ENCODE data around the gene BMP8A.
"Not testable (repeated sequence)": the region's sequence is repeated elsewhere in the genome, so short reads cannot be mapped to it uniquely, and the experiment has no call there.

Gene BMP8A

DNA sequence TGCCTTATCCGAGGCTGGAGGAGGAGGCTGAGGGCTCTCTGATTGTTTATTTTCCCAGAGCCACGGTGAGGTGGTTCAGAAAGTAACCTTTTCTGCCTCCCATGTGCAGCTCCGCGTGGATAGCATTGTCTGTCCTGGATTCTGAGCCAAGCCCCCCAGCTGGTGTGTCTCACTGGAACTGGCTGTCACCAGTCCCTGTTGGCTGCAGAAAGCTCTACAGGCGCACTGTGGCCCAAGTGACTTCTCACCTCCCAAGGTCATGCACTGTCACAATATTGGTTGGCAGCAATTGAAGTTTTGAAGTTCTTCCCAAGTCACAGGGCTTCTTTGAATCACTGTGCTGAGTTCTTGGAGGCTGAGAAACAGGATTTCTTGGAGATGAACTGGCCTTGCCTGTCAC lies 8.2 kb downstream of the BMP8A start:
- Histone ChIP-seq H3K36me3 (ENCODE audit: control insufficient read depth, insufficient read depth, low read length) (no peaks in the 10 kb centered on the region), H3K4me3 (ENCODE audit: low read length) (no peak overlapping the region), H3K9ac (ENCODE audit: low read length) (no peak overlapping the region), H3K27ac (ENCODE audit: low read depth, low read length) (no peak overlapping the region), H3K27me3 (ENCODE audit: control insufficient read depth, insufficient read depth, low read length) (no peaks in the 10 kb centered on the region), H3K4me1 (ENCODE audit: control insufficient read depth, insufficient read depth, low read length) (no peaks in the 10 kb centered on the region)

GRCh38 chr1:39500862-39501389 lies 9.5 kb downstream of the BMP8A start:
- Histone ChIP-seq H3K27me3 (ENCODE audit: control insufficient read depth, insufficient read depth, low read length) (no peaks in the 10 kb centered on the region), H3K4me3 (ENCODE audit: low read length) (no peak overlapping the region), H3K4me1 (ENCODE audit: control insufficient read depth, insufficient read depth, low read length) (no peaks in the 10 kb centered on the region), H3K36me3 (ENCODE audit: control insufficient read depth, insufficient read depth, low read length) (no peaks in the 10 kb centered on the region), H3K9ac (ENCODE audit: low read length) (no peak overlapping the region), H3K27ac (ENCODE audit: low read depth, low read length) (no peak overlapping the region)

DNA sequence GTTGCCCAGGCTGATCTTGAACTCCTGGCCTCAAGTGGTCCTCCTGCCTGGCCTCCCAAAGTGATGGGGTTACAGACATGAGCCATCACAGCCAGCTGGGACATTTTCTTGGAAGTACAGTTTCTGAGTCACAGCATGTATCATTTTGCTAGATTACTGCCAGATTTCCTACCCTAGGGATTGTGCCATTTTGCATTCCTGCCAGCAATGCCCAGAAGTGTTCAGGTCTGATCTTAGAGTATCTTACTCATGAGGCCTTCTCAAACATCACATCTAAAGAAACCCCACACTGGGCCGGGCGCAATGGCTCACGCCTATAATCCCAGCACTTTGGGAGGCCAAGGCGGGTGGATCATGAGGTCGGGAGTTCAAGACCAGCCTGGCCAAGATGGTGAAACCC lies 10.2 kb downstream of the BMP8A start:
- Histone ChIP-seq H3K4me3 (ENCODE audit: low read length) (no peak overlapping the region), H3K4me1 (ENCODE audit: control insufficient read depth, insufficient read depth, low read length) (no peaks in the 10 kb centered on the region), H3K36me3 (ENCODE audit: control insufficient read depth, insufficient read depth, low read length) (no peaks in the 10 kb centered on the region)

DNA sequence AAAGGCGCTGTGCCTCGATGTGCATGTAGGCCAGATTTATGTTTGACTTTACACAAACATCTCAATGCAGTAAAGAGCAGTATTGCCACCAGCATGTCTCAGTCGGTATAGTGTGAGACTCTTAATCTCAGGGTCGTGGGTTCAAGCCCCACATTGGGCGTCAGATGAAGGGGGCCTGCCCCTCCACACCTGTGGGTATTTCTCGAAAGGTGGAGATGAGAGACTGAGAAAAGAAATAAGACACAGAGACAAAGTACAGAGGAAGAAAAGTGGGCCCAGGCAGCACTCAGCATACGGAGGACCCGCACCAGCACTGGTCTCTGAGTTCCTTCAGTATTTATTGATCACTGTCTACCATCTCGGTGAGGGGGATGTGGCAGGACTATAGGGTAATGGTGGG lies 13.0 kb downstream of the BMP8A start:
- H3K27me3 ChIP-seq (ENCODE audit: control insufficient read depth, insufficient read depth, low read length); H3K27ac ChIP-seq (ENCODE audit: low read depth, low read length); H3K9ac ChIP-seq (ENCODE audit: low read length); H3K4me1 ChIP-seq (ENCODE audit: control insufficient read depth, insufficient read depth, low read length); H3K36me3 ChIP-seq (ENCODE audit: control insufficient read depth, insufficient read depth, low read length); H3K4me3 ChIP-seq (ENCODE audit: low read length): not testable (repeated sequence)

More for the DNA sequence above, 10.2 kb downstream of the BMP8A start:
- Histone ChIP-seq H3K27ac (ENCODE audit: low read depth, low read length) (no peak overlapping the region), H3K9ac (ENCODE audit: low read length) (no peak overlapping the region), H3K27me3 (ENCODE audit: control insufficient read depth, insufficient read depth, low read length) (no peaks in the 10 kb centered on the region)

DNA sequence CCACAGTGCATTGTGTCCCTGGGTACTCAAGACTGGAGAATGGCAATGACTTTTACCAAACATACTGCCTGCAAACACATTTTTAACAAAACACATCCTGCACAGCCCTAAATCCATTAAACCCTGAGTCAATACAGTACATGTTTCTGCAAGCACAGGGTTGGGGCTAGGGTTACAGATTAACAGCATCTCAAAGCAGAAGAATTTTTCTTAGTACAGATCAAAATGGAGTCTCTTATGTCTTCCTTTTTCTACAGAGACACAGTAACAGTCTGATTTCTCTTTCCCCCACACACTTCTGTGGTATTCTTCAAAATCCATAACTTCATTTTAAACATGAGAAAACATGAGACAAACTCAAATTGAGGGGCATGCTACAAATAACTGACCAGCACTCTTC lies 13.9 kb downstream of the BMP8A start:
- no peaks in the 10 kb centered on the region for H3K27me3 ChIP-seq (ENCODE audit: control insufficient read depth, insufficient read depth, low read length)
- no peak overlapping the region for H3K27ac ChIP-seq (ENCODE audit: low read depth, low read length)
- H3K36me3 ChIP-seq (ENCODE audit: control insufficient read depth, insufficient read depth, low read length): no peaks in the 10 kb centered on the region

GRCh38 chr1:39507230-39507928 lies 15.9 kb downstream of the BMP8A start:
- no peak overlapping the region for H3K4me3 ChIP-seq (ENCODE audit: low read length)
- H3K9ac ChIP-seq (ENCODE audit: low read length): no peak overlapping the region
- H3K4me1 ChIP-seq (ENCODE audit: control insufficient read depth, insufficient read depth, low read length): no peaks in the 10 kb centered on the region
- H3K36me3 ChIP-seq (ENCODE audit: control insufficient read depth, insufficient read depth, low read length): no peaks in the 10 kb centered on the region
- no peak overlapping the region for H3K27ac ChIP-seq (ENCODE audit: low read depth, low read length)
- H3K27me3 ChIP-seq (ENCODE audit: control insufficient read depth, insufficient read depth, low read length): no peaks in the 10 kb centered on the region

More for the DNA sequence above, 13.9 kb downstream of the BMP8A start:
- no peaks in the 10 kb centered on the region for H3K4me1 ChIP-seq (ENCODE audit: control insufficient read depth, insufficient read depth, low read length)
- no peak overlapping the region for H3K4me3 ChIP-seq (ENCODE audit: low read length)
- no peak overlapping the region for H3K9ac ChIP-seq (ENCODE audit: low read length)

GRCh38 chr1:39508266-39508665 lies 16.8 kb downstream of the BMP8A start:
- Histone ChIP-seq H3K4me1 (ENCODE audit: control insufficient read depth, insufficient read depth, low read length) (no peaks in the 10 kb centered on the region), H3K36me3 (ENCODE audit: control insufficient read depth, insufficient read depth, low read length) (no peaks in the 10 kb centered on the region), H3K4me3 (ENCODE audit: low read length) (no peak overlapping the region), H3K27me3 (ENCODE audit: control insufficient read depth, insufficient read depth, low read length) (no peaks in the 10 kb centered on the region), H3K9ac (ENCODE audit: low read length) (no peak overlapping the region), H3K27ac (ENCODE audit: low read depth, low read length) (no peak overlapping the region)

DNA sequence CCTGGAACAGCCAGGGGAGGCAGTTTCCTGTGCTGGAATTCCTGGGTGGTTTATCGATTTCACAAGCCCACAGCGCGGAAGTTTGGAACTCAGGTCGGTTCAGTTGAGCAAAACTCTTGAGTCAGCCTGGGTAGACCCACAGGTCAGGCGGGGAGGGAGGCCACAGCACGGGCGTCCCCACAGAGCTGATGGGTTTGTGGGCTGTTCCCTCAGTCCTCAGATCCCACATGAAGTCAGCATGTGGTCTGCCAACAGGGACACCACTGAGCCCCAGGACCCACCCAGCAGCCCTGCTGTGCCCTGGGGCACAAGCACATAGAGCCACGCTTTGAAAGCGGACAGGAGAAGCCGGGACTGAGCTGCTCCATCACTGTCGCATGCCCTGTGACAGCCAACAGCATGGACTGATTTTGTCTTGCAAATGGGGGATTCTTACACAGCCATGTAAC lies 17.4 kb downstream of the BMP8A start:
- no peaks in the 10 kb centered on the region for H3K36me3 ChIP-seq (ENCODE audit: control insufficient read depth, insufficient read depth, low read length)
- no peaks in the 10 kb centered on the region for H3K27me3 ChIP-seq (ENCODE audit: control insufficient read depth, insufficient read depth, low read length)
- H3K9ac ChIP-seq (ENCODE audit: low read length): no peak overlapping the region
- H3K4me3 ChIP-seq (ENCODE audit: low read length): no peak overlapping the region
- no peaks in the 10 kb centered on the region for H3K4me1 ChIP-seq (ENCODE audit: control insufficient read depth, insufficient read depth, low read length)
- H3K27ac ChIP-seq (ENCODE audit: low read depth, low read length): no peak overlapping the region

GRCh38 chr1:39509360-39510009 lies 18.0 kb downstream of the BMP8A start:
- Histone ChIP-seq H3K9ac (ENCODE audit: low read length) (no peak overlapping the region), H3K27ac (ENCODE audit: low read depth, low read length) (no peak overlapping the region)

GRCh38 chr1:39510570-39511186 lies 19.2 kb downstream of the BMP8A start:
- not testable (repeated sequence) for H3K27ac ChIP-seq (ENCODE audit: low read depth, low read length); H3K36me3 ChIP-seq (ENCODE audit: control insufficient read depth, insufficient read depth, low read length); H3K4me3 ChIP-seq (ENCODE audit: low read length); H3K27me3 ChIP-seq (ENCODE audit: control insufficient read depth, insufficient read depth, low read length); H3K9ac ChIP-seq (ENCODE audit: low read length); H3K4me1 ChIP-seq (ENCODE audit: control insufficient read depth, insufficient read depth, low read length)

More at GRCh38 chr1:39509360-39510009, 18.0 kb downstream of the BMP8A start:
- Histone ChIP-seq H3K36me3 (ENCODE audit: control insufficient read depth, insufficient read depth, low read length) (no peaks in the 10 kb centered on the region), H3K4me1 (ENCODE audit: control insufficient read depth, insufficient read depth, low read length) (no peaks in the 10 kb centered on the region), H3K27me3 (ENCODE audit: control insufficient read depth, insufficient read depth, low read length) (no peaks in the 10 kb centered on the region), H3K4me3 (ENCODE audit: low read length) (no peak overlapping the region)

GRCh38 chr1:39511477-39511876 lies 20.0 kb downstream of the BMP8A start:
- H3K9ac ChIP-seq (ENCODE audit: low read length); H3K4me3 ChIP-seq (ENCODE audit: low read length); H3K36me3 ChIP-seq (ENCODE audit: control insufficient read depth, insufficient read depth, low read length); H3K4me1 ChIP-seq (ENCODE audit: control insufficient read depth, insufficient read depth, low read length); H3K27ac ChIP-seq (ENCODE audit: low read depth, low read length); H3K27me3 ChIP-seq (ENCODE audit: control insufficient read depth, insufficient read depth, low read length): not testable (repeated sequence)

DNA sequence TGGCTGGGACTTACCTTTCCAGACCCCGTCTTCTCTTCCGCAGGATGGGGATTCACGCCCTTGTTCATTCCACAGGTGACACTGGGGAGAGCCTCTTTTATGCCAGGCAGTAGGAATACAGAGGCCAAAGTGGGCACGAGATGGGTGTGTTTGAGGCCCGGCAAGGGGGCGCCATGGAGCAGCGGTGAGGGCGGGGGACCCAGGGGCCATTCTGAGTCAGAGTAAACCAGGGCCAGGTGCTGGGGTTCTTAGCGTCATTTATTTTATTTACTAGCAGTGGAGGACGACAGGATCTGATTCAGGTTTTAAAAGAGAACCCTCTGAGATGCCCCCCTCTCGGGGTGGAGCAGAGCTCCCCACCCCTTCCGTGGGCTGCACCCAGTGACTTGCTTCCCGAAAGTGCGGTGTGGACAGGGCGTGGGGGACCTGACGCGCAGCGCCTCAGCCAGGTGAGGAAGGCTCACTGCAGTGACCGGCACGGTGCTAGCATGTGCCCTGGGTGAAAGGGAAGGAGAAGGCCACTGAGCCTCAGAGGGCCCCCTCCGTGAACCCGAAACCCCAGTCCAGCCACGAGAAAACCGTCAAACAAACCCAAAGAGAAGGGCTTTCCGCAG lies 20.9 kb downstream of the BMP8A start:
- H3K4me1 ChIP-seq (ENCODE audit: control insufficient read depth, insufficient read depth, low read length); H3K27ac ChIP-seq (ENCODE audit: low read depth, low read length); H3K4me3 ChIP-seq (ENCODE audit: low read length); H3K27me3 ChIP-seq (ENCODE audit: control insufficient read depth, insufficient read depth, low read length); H3K36me3 ChIP-seq (ENCODE audit: control insufficient read depth, insufficient read depth, low read length); H3K9ac ChIP-seq (ENCODE audit: low read length): not testable (repeated sequence)
